ENCODE results near the gene SNAI3. TPM values are rescaled to one million over a fixed set of nuclear protein-coding genes. Genes with fewer than 3 reads are reported as not detected.

SNAI3 gene
- polyA plus RNA-seq, 1 donor from 2014 or later, result not detected

- H3K27me3 ChIP-seq (ENCODE audit: insufficient read depth, low read depth, low read length), result peaks cover 13% of the 10 kb centered on the region
- no peak within 1 kb of the TSS for H2AFZ ChIP-seq (ENCODE audit: low read depth, low read length)
- H3K9ac ChIP-seq (ENCODE audit: low read length), result no peak within 1 kb of the TSS
- no peaks in the 10 kb centered on the region for H3F3A ChIP-seq (ENCODE audit: insufficient read depth, low read length, poor library complexity, severe bottlenecking)
- H4K20me1 ChIP-seq (ENCODE audit: insufficient read depth), result no peaks in the 10 kb centered on the region
- no peaks in the 10 kb centered on the region for H3K79me2 ChIP-seq (replicated peaks; ENCODE audit: insufficient read depth, low read length)
- no peak within 1 kb of the TSS for H3K4me3 ChIP-seq (ENCODE audit: low read length)
- no peak for TF ChIP-seq EZH2 (IDR thresholded peaks at IDR 0.05; ENCODE audit: borderline replicate concordance, insufficient read depth, low read length, poor library complexity, severe bottlenecking)
- TF ChIP-seq MXI1 (conservative IDR thresholded peaks at IDR 0.05; ENCODE audit: poor library complexity, severe bottlenecking), result no peak
- TF ChIP-seq TAF1 (IDR thresholded peaks at IDR 0.05; ENCODE audit: low read depth), result no peak
- TF ChIP-seq EP300 (conservative IDR thresholded peaks at IDR 0.05; ENCODE audit: poor library complexity, severe bottlenecking), result no peak
- TF ChIP-seq CTCF (IDR thresholded peaks at IDR 0.05; ENCODE audit: poor library complexity, severe bottlenecking), result no peak
- no peak for TF ChIP-seq REST (IDR thresholded peaks at IDR 0.05; ENCODE audit: borderline replicate concordance)
- no peak for TF ChIP-seq RAD21 (conservative IDR thresholded peaks at IDR 0.05)
- TF ChIP-seq POLR2AphosphoS5 (IDR thresholded peaks at IDR 0.05), result no peak
- no peak for TF ChIP-seq SMC3 (conservative IDR thresholded peaks at IDR 0.05; ENCODE audit: poor library complexity)
- no peaks in the 10 kb centered on the region for H3K9me2 ChIP-seq (ENCODE audit: insufficient read depth, low read length)
- H3K9me3 ChIP-seq (ENCODE audit: low read length), result no peaks in the 10 kb centered on the region
- H3K4me2 ChIP-seq (ENCODE audit: low read length), result no peak within 1 kb of the TSS
- H3K27ac ChIP-seq (ENCODE audit: low read length), result no peak within 1 kb of the TSS
- H3K36me3 ChIP-seq (ENCODE audit: insufficient read depth, low read length), result no peaks in the 10 kb centered on the region
Measured at GRCh38 chr16:88638323-88639230, 47.7 kb downstream of the SNAI3 start, which contains the start of gene IL17C. IL17C (plus strand) TSS chr16:88638572; CDS start chr16:88638642, 70 bp downstream.

- no peaks in the 10 kb centered on the region for H3K36me3 ChIP-seq (ENCODE audit: insufficient read depth, low read length)
- H3K4me2 ChIP-seq (ENCODE audit: low read length), result no peak overlapping the region
- peaks cover 13% of the 10 kb centered on the region for H3K27me3 ChIP-seq (ENCODE audit: insufficient read depth, low read depth, low read length)
Measured at GRCh38 chr16:88636488-88637265, 49.6 kb downstream of the SNAI3 start.

More at GRCh38 chr16:88636488-88637265, 49.6 kb downstream of the SNAI3 start:
- Histone ChIP-seq H3F3A (ENCODE audit: insufficient read depth, low read length, poor library complexity, severe bottlenecking) (no peaks in the 10 kb centered on the region), H3K27ac (ENCODE audit: low read length) (no peak overlapping the region), H3K9me3 (ENCODE audit: low read length) (no peaks in the 10 kb centered on the region), H3K9me2 (ENCODE audit: insufficient read depth, low read length) (no peaks in the 10 kb centered on the region), H3K9ac (ENCODE audit: low read length) (no peak overlapping the region), H2AFZ (ENCODE audit: low read depth, low read length) (no peak overlapping the region), H4K20me1 (ENCODE audit: insufficient read depth) (no peaks in the 10 kb centered on the region), H3K79me2 (replicated peaks; ENCODE audit: insufficient read depth, low read length) (no peaks in the 10 kb centered on the region), H3K4me3 (ENCODE audit: low read length) (no peak overlapping the region)
- TF ChIP-seq REST (IDR thresholded peaks at IDR 0.05; ENCODE audit: borderline replicate concordance) (no peak), SMC3 (conservative IDR thresholded peaks at IDR 0.05; ENCODE audit: poor library complexity) (no peak), MXI1 (conservative IDR thresholded peaks at IDR 0.05; ENCODE audit: poor library complexity, severe bottlenecking) (no peak), POLR2AphosphoS5 (IDR thresholded peaks at IDR 0.05) (no peak), EZH2 (IDR thresholded peaks at IDR 0.05; ENCODE audit: borderline replicate concordance, insufficient read depth, low read length, poor library complexity, severe bottlenecking) (no peak), CTCF (IDR thresholded peaks at IDR 0.05; ENCODE audit: poor library complexity, severe bottlenecking) (no peak), TAF1 (IDR thresholded peaks at IDR 0.05; ENCODE audit: low read depth) (no peak), EP300 (conservative IDR thresholded peaks at IDR 0.05; ENCODE audit: poor library complexity, severe bottlenecking) (no peak), RAD21 (conservative IDR thresholded peaks at IDR 0.05) (no peak)
